ENCODE measurements around the gene VPS37D. TPM values are rescaled to one million over a fixed set of nuclear protein-coding genes. Genes with fewer than 3 reads are reported as not detected.

Gene VPS37D
- total and polyA plus RNA-seq, 2 donors, result 3.2 to 4.7 TPM

Small RNA genes within 50 kb of the gene (small RNA-seq; reads per million reads assigned to genes)
- gene MIR4284, result not detected

Other genes starting within 250 kb of the VPS37D start
- 1.3 TPM for gene FZD9, start 234.1 kb upstream of the VPS37D start, total RNA-seq
- 0.46 TPM for gene FZD9, start 234.1 kb upstream of the VPS37D start, polyA plus RNA-seq
- 60.0 TPM for gene BAZ1B, start 145.5 kb upstream of the VPS37D start, total RNA-seq
- gene BAZ1B, start 145.5 kb upstream of the VPS37D start, polyA plus RNA-seq, result 37.1 TPM
- gene BCL7B, start 110.1 kb upstream of the VPS37D start, total RNA-seq, result 6.9 TPM
- 79.2 TPM for gene BCL7B, start 110.1 kb upstream of the VPS37D start, polyA plus RNA-seq
- gene TBL2, start 89.3 kb upstream of the VPS37D start, total RNA-seq, result 57.1 TPM
- 26.4 TPM for gene TBL2, start 89.3 kb upstream of the VPS37D start, polyA plus RNA-seq
- 0.37 TPM for gene MLXIPL, start 43.3 kb upstream of the VPS37D start, total RNA-seq
- 4.1 TPM for gene MLXIPL, start 43.3 kb upstream of the VPS37D start, polyA plus RNA-seq
- 2.6 TPM for gene DNAJC30, start 15.6 kb downstream of the VPS37D start, total RNA-seq
- gene DNAJC30, start 15.6 kb downstream of the VPS37D start, polyA plus RNA-seq, result 11.4 TPM
- 22.9 TPM for gene BUD23, start 15.8 kb downstream of the VPS37D start, total RNA-seq
- 69.4 TPM for gene BUD23, start 15.8 kb downstream of the VPS37D start, polyA plus RNA-seq
- gene STX1A, start 51.8 kb downstream of the VPS37D start, total RNA-seq, result 9.0 TPM
- gene STX1A, start 51.8 kb downstream of the VPS37D start, polyA plus RNA-seq, result 9.8 TPM
- 5.8 TPM for gene ABHD11, start 71.0 kb downstream of the VPS37D start, total RNA-seq
- 22.6 TPM for gene ABHD11, start 71.0 kb downstream of the VPS37D start, polyA plus RNA-seq
- gene CLDN3, start 102.4 kb downstream of the VPS37D start, total RNA-seq, result 0.21 TPM
- 1.6 TPM for gene CLDN3, start 102.4 kb downstream of the VPS37D start, polyA plus RNA-seq
- 51.4 TPM for gene CLDN4, start 163.2 kb downstream of the VPS37D start, total RNA-seq
- gene CLDN4, start 163.2 kb downstream of the VPS37D start, polyA plus RNA-seq, result 127 TPM
- gene METTL27, start 174.7 kb downstream of the VPS37D start, total RNA-seq, result 2.9 TPM
- 1.0 TPM for gene METTL27, start 174.7 kb downstream of the VPS37D start, polyA plus RNA-seq
- gene TMEM270, start 193.3 kb downstream of the VPS37D start, total RNA-seq, result not detected
- 0.09 TPM for gene TMEM270, start 193.3 kb downstream of the VPS37D start, polyA plus RNA-seq